ENCODE data around the gene EMB.
A peak's percentile ranks its signal among the peaks of the same experiment; 100 is the strongest.
"Not testable (repeated sequence)": the region's sequence is repeated elsewhere in the genome, so short reads cannot be mapped to it uniquely, and the experiment has no call there.

The EMB gene

DNA sequence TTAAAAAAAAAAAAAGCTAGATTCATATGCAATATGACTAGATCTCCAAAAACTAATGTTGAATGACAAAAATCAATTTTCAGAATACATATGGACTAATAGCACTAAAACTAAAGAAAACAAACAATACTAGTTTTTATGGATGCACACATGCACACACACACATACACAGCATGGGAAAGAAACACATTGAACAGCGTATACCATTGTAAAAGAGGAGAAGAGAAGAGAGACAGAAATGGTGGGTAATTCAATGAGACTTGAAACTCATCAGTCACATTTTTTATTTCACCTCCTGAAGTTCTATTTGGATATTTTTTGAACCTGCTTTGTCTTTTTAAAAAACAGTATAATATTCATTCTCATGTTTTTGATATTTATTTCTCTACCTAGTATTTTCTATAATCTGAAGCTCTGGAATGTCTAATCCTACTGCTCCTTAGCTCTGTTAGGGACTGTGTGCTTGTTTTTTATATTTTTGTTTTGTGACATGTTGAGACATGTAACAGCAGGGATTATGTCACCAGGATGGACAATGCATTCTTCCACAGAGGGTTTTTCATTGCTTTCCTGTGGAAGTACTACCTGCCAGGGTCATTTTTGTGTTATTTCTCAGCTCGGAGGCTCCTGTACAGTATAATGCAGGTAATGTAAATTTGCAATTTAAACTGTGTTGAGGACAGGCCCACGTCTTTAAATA lies 17.8 kb downstream of the EMB start:
- H3K27ac ChIP-seq: peak overlapping the region; percentile 46

GRCh38 chr5:50421184-50421950 lies 19.7 kb downstream of the EMB start:
- not testable (repeated sequence) for DNase-seq (ENCODE audit: low read depth, low spot score); H3K27ac ChIP-seq

More for the DNA sequence above, 17.8 kb downstream of the EMB start:
- not testable (repeated sequence) for DNase-seq (ENCODE audit: low read depth, low spot score)

DNA sequence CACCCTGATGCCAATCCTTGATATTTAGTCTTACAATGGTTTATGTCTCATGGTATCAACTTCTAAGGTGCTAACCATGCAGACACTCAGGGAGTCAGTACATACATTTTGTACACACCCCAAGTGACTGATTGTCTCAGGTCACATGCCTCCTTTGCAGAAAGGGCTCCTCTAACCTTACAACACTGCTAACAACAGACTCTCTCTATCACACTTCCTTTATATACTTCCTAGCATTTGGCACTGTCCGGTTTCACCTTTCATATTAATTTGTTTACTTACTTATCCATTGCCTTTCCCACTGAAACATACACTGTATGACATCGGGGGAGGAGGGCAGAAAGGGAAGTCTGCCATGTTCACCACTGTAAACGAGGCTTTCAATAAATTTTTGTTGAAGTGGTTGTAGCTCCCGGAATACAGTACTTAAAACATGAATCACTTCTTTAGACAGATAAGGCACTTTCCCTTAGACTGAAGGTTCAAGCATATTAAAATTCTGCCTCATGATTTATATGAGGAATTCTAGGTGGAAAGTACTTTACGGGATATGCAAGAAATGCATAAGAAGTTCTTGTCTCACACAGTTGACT lies 20.6 kb downstream of the EMB start:
- H3K27ac ChIP-seq: no peak overlapping the region
- DNase-seq (ENCODE audit: low read depth, low spot score): no peak

GRCh38 chr5:50419656-50420055 lies 21.4 kb downstream of the EMB start:
- not testable (repeated sequence) for H3K27ac ChIP-seq; DNase-seq (ENCODE audit: low read depth, low spot score)

GRCh38 chr5:50416637-50417036 lies 24.5 kb downstream of the EMB start:
- not testable (repeated sequence) for DNase-seq (ENCODE audit: low read depth, low spot score); H3K27ac ChIP-seq

GRCh38 chr5:50415912-50416311 lies 25.2 kb downstream of the EMB start:
- no peak for DNase-seq (ENCODE audit: low read depth, low spot score)
- no peak overlapping the region for H3K27ac ChIP-seq

- H3K27ac ChIP-seq; DNase-seq (ENCODE audit: low read depth, low spot score): not testable (repeated sequence)
Observed at GRCh38 chr5:50410932-50411331, 30.2 kb downstream of the EMB start.

GRCh38 chr5:50406877-50407276 lies 34.2 kb downstream of the EMB start:
- DNase-seq (ENCODE audit: low read depth, low spot score): no peak
- peak overlapping the region; percentile 39 for H3K27ac ChIP-seq

DNA sequence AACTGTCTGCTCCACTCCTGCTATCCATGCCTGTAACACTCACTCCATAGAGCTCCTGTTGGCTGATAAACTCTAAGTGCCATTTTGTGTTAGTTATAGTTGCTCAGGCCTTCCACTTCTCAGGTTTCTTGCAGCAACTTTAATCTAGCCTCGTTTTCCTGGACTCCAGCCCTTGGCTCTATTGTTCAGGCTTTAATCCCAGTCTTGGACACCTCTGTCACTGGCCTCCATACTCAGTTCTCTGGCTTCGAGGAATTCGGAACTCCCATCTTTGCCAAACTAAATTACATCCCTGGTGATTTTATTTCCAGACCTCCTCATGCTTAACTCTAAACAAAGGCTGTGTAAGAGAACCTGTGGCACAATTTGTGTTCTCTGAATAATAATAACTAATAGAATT lies 39.8 kb downstream of the EMB start:
- H3K27ac ChIP-seq: no peak overlapping the region

DNA sequence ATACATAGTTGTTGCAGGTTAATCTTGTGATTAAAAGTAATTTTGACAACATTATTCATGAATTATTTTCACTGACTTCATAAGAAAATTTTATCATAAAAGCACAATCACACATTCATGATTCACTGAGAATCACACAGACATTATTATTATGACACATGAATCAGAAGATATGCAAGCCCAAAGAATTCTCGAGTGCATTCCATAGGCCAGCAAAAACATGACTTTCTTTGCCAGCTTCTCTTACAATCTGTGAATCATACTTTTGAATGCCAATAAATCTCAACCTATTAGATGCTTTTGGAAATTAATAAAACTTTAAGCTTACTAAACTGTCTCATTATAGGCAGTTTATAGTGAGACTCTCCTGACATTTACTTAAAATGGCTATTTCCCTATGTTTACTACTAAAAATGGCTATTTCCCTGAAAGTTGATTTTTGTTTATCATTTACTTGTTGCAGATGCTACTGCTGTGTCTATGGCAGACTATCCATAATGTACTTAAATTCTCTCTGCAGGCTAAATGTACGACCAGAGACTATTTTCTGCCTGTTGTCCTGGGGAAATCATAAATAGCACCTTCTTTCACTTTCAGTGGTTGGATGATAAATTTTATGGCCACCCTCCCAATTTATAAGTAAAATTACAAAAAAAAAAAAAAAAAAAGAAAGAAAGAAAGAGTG lies 47.0 kb downstream of the EMB start:
- peak overlapping the region; percentile 58 for H3K27ac ChIP-seq
- peak; percentile 68 for DNase-seq (ENCODE audit: low read depth, low spot score)

More for the DNA sequence above, 39.8 kb downstream of the EMB start:
- DNase-seq (ENCODE audit: low read depth, low spot score): no peak

- DNase-seq (ENCODE audit: low read depth, low spot score); H3K27ac ChIP-seq: not testable (repeated sequence)
Observed at GRCh38 chr5:50392289-50392688, 48.8 kb downstream of the EMB start.

DNA sequence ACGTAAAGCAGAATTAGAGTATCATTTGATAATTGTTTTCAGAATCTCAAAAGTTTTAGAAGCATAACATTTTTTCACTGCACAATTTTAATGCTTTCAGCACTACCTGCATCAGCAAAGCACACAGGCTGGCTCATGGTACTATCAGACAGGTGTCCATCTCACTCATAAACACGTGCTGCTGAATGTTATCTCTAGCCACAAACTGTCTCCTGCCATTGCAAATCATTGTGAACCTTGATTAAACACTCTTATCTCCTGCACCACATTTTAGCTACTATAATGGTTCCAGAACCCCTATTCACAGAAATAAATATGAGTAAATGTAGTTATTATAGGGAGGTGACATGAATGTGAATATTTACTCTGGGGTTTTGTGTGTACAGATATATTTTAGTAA lies 56.7 kb downstream of the EMB start:
- DNase-seq (ENCODE audit: low read depth, low spot score); H3K27ac ChIP-seq: not testable (repeated sequence)

DNA sequence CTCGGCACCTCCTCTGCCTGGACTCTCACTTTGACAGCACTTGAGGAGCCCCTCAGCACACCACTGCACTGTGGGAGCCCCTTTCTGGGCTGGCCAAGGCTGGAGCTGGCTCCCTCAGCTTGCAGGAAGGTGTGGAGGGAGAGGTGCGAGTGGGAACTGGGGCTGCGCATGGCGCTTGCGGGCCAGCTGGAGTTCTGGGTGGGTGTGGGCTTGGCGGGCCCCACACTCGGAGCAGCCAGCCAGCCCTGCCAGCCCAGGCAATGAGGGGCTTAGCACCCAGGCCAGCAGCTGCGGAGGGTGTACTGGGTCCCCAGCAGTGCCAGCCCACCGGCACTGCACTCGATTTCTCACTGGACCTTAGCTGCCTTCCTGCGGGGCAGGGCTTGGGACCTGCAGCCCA lies 64.4 kb downstream of the EMB start:
- H3K27ac ChIP-seq; DNase-seq (ENCODE audit: low read depth, low spot score): not testable (repeated sequence)

- not testable (repeated sequence) for H3K27ac ChIP-seq; DNase-seq (ENCODE audit: low read depth, low spot score)
Observed at GRCh38 chr5:50369287-50370033, 71.6 kb downstream of the EMB start.

DNA sequence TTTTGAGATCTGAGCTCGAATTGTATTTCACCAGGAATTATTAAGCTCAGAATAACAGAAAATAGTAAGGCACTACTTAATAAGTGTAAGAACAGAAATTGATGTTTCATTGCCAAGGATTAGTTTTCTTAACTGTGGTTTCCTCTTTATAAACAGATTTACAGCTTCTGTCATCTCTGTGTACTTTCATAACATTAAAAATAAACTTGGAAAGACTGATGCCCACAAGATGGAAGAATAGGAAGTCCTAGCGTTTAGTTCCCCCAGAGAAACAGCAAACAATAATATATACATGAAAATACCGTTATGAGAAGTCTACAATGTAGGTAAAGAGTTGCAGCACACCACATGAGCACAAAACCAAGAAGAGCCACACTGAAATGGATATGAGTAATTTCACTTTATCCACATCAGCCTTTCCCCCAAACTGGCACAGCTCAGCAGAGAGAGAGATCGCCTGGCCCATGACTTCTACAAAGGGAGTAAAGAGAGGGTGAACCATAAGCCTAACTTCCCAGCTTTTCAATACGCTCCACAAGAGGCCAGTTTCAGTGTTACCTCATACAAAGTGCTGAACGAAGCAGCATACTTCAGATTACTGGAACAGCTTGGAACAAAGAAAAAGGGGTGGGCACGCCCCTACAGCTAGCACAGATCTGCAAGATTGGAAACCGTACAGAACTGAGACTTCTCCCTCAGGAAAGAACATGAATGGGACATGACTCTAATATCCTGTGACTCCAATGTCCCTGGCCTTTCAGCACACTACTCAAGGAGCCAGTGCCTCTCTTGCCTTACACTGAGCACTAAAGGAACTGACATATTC lies 75.4 kb downstream of the EMB start:
- no peak overlapping the region for H3K27ac ChIP-seq

GRCh38 chr5:50364535-50365309 lies 76.4 kb downstream of the EMB start:
- not testable (repeated sequence) for DNase-seq (ENCODE audit: low read depth, low spot score)

More for the DNA sequence above, 75.4 kb downstream of the EMB start:
- no peak for DNase-seq (ENCODE audit: low read depth, low spot score)

DNA sequence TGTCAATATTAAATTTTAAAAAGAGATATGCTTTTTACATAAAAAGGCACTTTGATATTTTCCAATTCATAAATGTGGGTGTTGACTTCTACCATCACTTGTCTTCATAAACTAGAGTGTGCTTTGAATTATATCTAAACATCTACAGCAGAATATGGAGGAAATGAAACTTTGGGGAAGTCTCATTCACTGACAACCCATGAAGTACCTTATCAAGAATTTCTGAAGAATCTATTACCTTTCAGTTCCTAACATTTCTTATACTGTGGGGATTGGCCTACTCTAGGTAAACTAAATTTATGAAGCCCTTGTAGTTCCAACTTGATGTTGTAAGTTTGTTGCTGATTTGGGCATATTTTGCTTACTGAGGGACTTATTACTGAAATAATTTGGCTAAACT lies 81.9 kb downstream of the EMB start:
- DNase-seq (ENCODE audit: low read depth, low spot score): no peak
- no peak overlapping the region for H3K27ac ChIP-seq

More at GRCh38 chr5:50364535-50365309, 76.4 kb downstream of the EMB start:
- H3K27ac ChIP-seq: not testable (repeated sequence)

GRCh38 chr5:50352382-50352781 lies 88.7 kb downstream of the EMB start:
- no peak for DNase-seq (ENCODE audit: low read depth, low spot score)
- no peak overlapping the region for H3K27ac ChIP-seq

Measured in epithelial cell of prostate (primary cell).